Measurements from ENCODE around the gene KCNH4. TPM values are rescaled to one million over a fixed set of nuclear protein-coding genes. Genes with fewer than 3 reads are reported as not detected.

The KCNH4 gene
- total RNA-seq, 4 donors from 2014 or later: 0.44 to 0.79 (median 0.48) TPM; not detected in 1

DNA sequence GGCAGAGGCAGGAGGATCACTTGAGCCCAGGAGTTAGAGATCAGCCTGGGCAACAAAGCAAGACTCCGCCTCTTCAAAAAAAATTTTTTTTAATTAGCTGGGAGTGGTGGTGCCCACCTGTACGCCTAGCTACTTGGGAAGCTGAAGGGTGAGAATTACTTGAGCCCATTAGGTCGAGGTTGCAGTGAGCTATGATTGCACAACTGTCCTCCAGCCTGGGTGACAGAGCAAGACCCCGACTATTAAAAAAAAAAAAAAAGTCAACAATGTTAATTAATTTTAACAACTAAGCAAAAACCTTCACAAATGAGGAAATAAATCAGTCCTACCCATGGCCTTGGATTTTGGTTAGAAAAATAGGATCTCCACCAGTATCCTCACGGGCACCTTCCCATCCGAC lies 73.8 kb downstream of the KCNH4 start:
- ATAC-seq (ENCODE audit: low FRiP score) (no peak), DNase-seq (ENCODE audit: low spot score) (no peak)
- TF ChIP-seq, protein P1, sequence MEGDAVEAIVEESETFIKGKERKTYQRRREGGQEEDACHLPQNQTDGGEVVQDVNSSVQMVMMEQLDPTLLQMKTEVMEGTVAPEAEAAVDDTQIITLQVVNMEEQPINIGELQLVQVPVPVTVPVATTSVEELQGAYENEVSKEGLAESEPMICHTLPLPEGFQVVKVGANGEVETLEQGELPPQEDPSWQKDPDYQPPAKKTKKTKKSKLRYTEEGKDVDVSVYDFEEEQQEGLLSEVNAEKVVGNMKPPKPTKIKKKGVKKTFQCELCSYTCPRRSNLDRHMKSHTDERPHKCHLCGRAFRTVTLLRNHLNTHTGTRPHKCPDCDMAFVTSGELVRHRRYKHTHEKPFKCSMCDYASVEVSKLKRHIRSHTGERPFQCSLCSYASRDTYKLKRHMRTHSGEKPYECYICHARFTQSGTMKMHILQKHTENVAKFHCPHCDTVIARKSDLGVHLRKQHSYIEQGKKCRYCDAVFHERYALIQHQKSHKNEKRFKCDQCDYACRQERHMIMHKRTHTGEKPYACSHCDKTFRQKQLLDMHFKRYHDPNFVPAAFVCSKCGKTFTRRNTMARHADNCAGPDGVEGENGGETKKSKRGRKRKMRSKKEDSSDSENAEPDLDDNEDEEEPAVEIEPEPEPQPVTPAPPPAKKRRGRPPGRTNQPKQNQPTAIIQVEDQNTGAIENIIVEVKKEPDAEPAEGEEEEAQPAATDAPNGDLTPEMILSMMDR (IDR thresholded peaks at IDR 0.05): no peak

Other genes with a start within 250 kb of the KCNH4 start
- 10 to 100 TPM; 42.2 to 62.9 (median 49.8) TPM for gene CNP, start 214.3 kb downstream of the KCNH4 start, total RNA-seq
- 10 to 100 TPM; 46.5 to 72.5 (median 70.7) TPM for gene DNAJC7, start 163.7 kb downstream of the KCNH4 start, total RNA-seq
- 10 to 100 TPM; 27.8 to 39.3 (median 30.4) TPM for gene NKIRAS2, start 161.1 kb downstream of the KCNH4 start, total RNA-seq
- gene C17orf113, start 130.5 kb downstream of the KCNH4 start, total RNA-seq: under 1 TPM; 0.09 to 0.63 (median 0.19) TPM
- gene ZNF385C, start 82.7 kb downstream of the KCNH4 start, total RNA-seq: not detected
- 10 to 100 TPM in 2 of 4 donors, 1 to 10 TPM in 2; 7.8 to 21.8 (median 10.2) TPM for gene DHX58, start 68.4 kb downstream of the KCNH4 start, total RNA-seq
- 10 to 100 TPM; 30.2 to 68.7 (median 33.9) TPM for gene KAT2A, start 59.8 kb downstream of the KCNH4 start, total RNA-seq
- gene HSPB9, start 58.3 kb downstream of the KCNH4 start, total RNA-seq: under 1 TPM in 1 of 4 donors, not detected in 3; 0.25 TPM
- 100 to 1,000 TPM; 122 to 178 (median 158) TPM for gene RAB5C, start 26.2 kb downstream of the KCNH4 start, total RNA-seq
- gene HCRT, start 4.3 kb upstream of the KCNH4 start, total RNA-seq: not detected
- 10 to 100 TPM; 28.8 to 41.3 (median 35.5) TPM for gene GHDC, start 13.4 kb upstream of the KCNH4 start, total RNA-seq
- 100 to 1,000 TPM in 2 of 4 donors, 10 to 100 TPM in 2; 66.6 to 130 (median 111) TPM for gene STAT5B, start 95.2 kb upstream of the KCNH4 start, total RNA-seq
- 100 to 1,000 TPM; 151 to 200 (median 171) TPM for gene STAT5A, start 107.4 kb upstream of the KCNH4 start, total RNA-seq
- 100 to 1,000 TPM; 214 to 433 (median 280) TPM for gene STAT3, start 207.3 kb upstream of the KCNH4 start, total RNA-seq
- gene CAVIN1, start 242.1 kb upstream of the KCNH4 start, total RNA-seq: 100 to 1,000 TPM; 479 to 598 (median 526) TPM

Measured in omental fat pad (tissue), 4 donors.